GM23338 (cell line): Measurements from ENCODE around the gene KLHL17.

Source experiments
- CREB1 ChIP-seq: fragments of 250-450 bp; sonication (Bioruptor Pico); IDR thresholded peaks from 2 replicates; pipeline ENCODE4 v1.5.0; 2020; ENCODE audit warnings: low read depth, mild to moderate bottlenecking, moderate library complexity
- CTCF ChIP-seq, 2 experiments: fragments of 200-600 bp in 1 of 2; sonication (generic) in 1 of 2; conservative IDR thresholded peaks; 2 replicates each; pipeline versions ENCODE4 v1.5.1 to v1.6.1; 2016 to 2017; ENCODE audit warnings: antibody characterized with exemption in 2 of 2, low read depth in 2 of 2, mild to moderate bottlenecking in 2 of 2, moderate library complexity in 1 of 2
- EZH2 ChIP-seq: fragments of 200-600 bp; sonication (generic); IDR thresholded peaks from one replicate; pipeline ENCODE4 v1.8.0; 2017; ENCODE audit warnings: antibody characterized with exemption, mild to moderate bottlenecking, low read depth; ENCODE audit not compliant: unreplicated experiment
- EZH2phosphoT487 ChIP-seq: fragments of 200-600 bp; sonication (generic); IDR thresholded peaks from one replicate; pipeline ENCODE4 v1.8.1; 2018; ENCODE audit warnings: antibody characterized with exemption; ENCODE audit not compliant: unreplicated experiment
- JUNB ChIP-seq: IDR thresholded peaks from one replicate; pipeline ENCODE4 v1.6.1; 2016; ENCODE audit warnings: antibody characterized with exemption; ENCODE audit not compliant: unreplicated experiment
- NANOG ChIP-seq: IDR thresholded peaks from 2 replicates; pipeline ENCODE4 v1.6.1; 2016; ENCODE audit warnings: antibody characterized with exemption, borderline replicate concordance
- POLR2AphosphoS5 ChIP-seq: IDR thresholded peaks from 2 replicates; pipeline ENCODE4 v1.6.1; 2016; ENCODE audit warnings: antibody characterized with exemption, low read depth
- REST ChIP-seq: IDR thresholded peaks from one replicate; pipeline ENCODE4 v1.6.1; 2018; ENCODE audit warnings: antibody characterized with exemption; ENCODE audit not compliant: unreplicated experiment
- STAT1 ChIP-seq: IDR thresholded peaks from one replicate; pipeline ENCODE4 v1.6.1; 2016; ENCODE audit warnings: antibody characterized with exemption; ENCODE audit not compliant: unreplicated experiment
- ZNF114 ChIP-seq: fragments of 250-450 bp; sonication (Bioruptor Pico); IDR thresholded peaks from 2 replicates; pipeline ENCODE4 v1.5.0; 2020; ENCODE audit warnings: mild to moderate bottlenecking, moderate library complexity
- ZNF331 ChIP-seq: fragments of 250-450 bp; sonication (Bioruptor Pico); IDR thresholded peaks from 2 replicates; pipeline ENCODE4 v1.5.0; 2020; ENCODE audit warnings: low read depth, mild to moderate bottlenecking, moderate library complexity
- TF ChIP-seq, protein P1 (sequence below): IDR thresholded peaks from 2 replicates; pipeline ENCODE4 v1.6.1; 2016; ENCODE audit warnings: antibody characterized with exemption

GRCh38 chr1:911875-912739 lies 48.3 kb upstream of the KLHL17 start:
- TF ChIP-seq CTCF (conservative IDR thresholded peaks at IDR 0.05; ENCODE audit: low read depth in 2 of 2) = no peak
- no peak for TF ChIP-seq CREB1 (CRISPR knock-in tag)
- TF ChIP-seq EZH2 = no peak
- TF ChIP-seq POLR2AphosphoS5 = no peak
- TF ChIP-seq EZH2phosphoT487 = no peak
- no peak for TF ChIP-seq STAT1
- TF ChIP-seq REST = no peak
- TF ChIP-seq, protein P1, sequence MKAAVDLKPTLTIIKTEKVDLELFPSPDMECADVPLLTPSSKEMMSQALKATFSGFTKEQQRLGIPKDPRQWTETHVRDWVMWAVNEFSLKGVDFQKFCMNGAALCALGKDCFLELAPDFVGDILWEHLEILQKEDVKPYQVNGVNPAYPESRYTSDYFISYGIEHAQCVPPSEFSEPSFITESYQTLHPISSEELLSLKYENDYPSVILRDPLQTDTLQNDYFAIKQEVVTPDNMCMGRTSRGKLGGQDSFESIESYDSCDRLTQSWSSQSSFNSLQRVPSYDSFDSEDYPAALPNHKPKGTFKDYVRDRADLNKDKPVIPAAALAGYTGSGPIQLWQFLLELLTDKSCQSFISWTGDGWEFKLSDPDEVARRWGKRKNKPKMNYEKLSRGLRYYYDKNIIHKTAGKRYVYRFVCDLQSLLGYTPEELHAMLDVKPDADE = no peak
- TF ChIP-seq ZNF331 (CRISPR knock-in tag) = no peak
- TF ChIP-seq JUNB = no peak
- no peak for TF ChIP-seq ZNF114
- TF ChIP-seq NANOG = no peak
